SU-DHL-6 (cell line): ENCODE results near the gene ALK.

Experiments
- H2AFZ ChIP-seq: fragments of 200-600 bp; sonication (generic); 2 replicates; pipeline ENCODE4 v1.6.1; 2014; ENCODE audit warnings: low read depth, mild to moderate bottlenecking, moderate library complexity, mixed read lengths, antibody characterized with exemption, low read length; ENCODE audit not compliant: severe bottlenecking
- H3F3A ChIP-seq: fragments of 200-600 bp; shearing (Covaris generic); 2 replicates; pipeline ENCODE4 v1.6.0; 2016; ENCODE audit warnings: antibody characterized with exemption, mild to moderate bottlenecking; ENCODE audit not compliant: insufficient read depth
- H3K27ac ChIP-seq: fragments of 200-600 bp; sonication (generic); 2 replicates; pipeline ENCODE4 v1.5.1; 2016; ENCODE audit warnings: low read depth, mild to moderate bottlenecking, low read length, moderate library complexity, mixed read lengths
- H3K27me3 ChIP-seq: fragments of 200-600 bp; sonication (generic), shearing (Covaris generic); 2 replicates; pipeline ENCODE4 v1.6.0; 2014; ENCODE audit warnings: mild to moderate bottlenecking, low read length
- H3K36me3 ChIP-seq: fragments of 200-600 bp; sonication (generic); 2 replicates; pipeline ENCODE4 v1.6.1; 2014; ENCODE audit warnings: mild to moderate bottlenecking, low read length, mixed read lengths
- H3K4me2 ChIP-seq: fragments of 300-600, 200-600 bp; shearing (Covaris generic), sonication (generic); 2 replicates; pipeline ENCODE4 v1.6.0; 2014; ENCODE audit warnings: low read length, low read depth, mild to moderate bottlenecking; ENCODE audit not compliant: poor library complexity, severe bottlenecking
- H3K4me3 ChIP-seq: fragments of 200-600 bp; sonication (generic); 2 replicates; pipeline ENCODE4 v1.5.1; 2014; ENCODE audit warnings: antibody characterized with exemption, low read length, mild to moderate bottlenecking, mixed read lengths; ENCODE audit not compliant: insufficient read depth, poor library complexity, severe bottlenecking
- H3K79me2 ChIP-seq: fragments of 200-600 bp; sonication (generic); 2 replicates; pipeline ENCODE4 v1.6.1; 2014; ENCODE audit warnings: mild to moderate bottlenecking, low read length, moderate library complexity; ENCODE audit not compliant: insufficient read depth
- H3K9ac ChIP-seq: fragments of 200-600 bp; sonication (generic); 2 replicates; pipeline ENCODE4 v1.7.0; 2014; ENCODE audit warnings: mild to moderate bottlenecking, low read length
- H3K9me2 ChIP-seq: fragments of 200-600 bp; sonication (generic); replicated peaks from 2 replicates; pipeline ENCODE4 v1.6.1; 2014; ENCODE audit warnings: low read length; ENCODE audit not compliant: insufficient read depth
- H3K9me3 ChIP-seq: fragments of 200-600 bp; sonication (generic); 2 replicates; pipeline ENCODE4 v1.6.1; 2014; ENCODE audit warnings: low read length, mixed read lengths; ENCODE audit not compliant: insufficient read depth
- H4K20me1 ChIP-seq: fragments of 200-600 bp; sonication (generic); 2 replicates; pipeline ENCODE4 v1.6.1; 2014; ENCODE audit warnings: low read depth, mild to moderate bottlenecking, antibody characterized with exemption, low read length, moderate library complexity, mixed read lengths
- EZH2phosphoT487 ChIP-seq: fragments of 200-600 bp; sonication (generic), shearing (Covaris generic); conservative IDR thresholded peaks from 2 replicates; pipeline ENCODE4 v1.6.1; 2018; ENCODE audit warnings: mild to moderate bottlenecking, antibody characterized with exemption, low read length, moderate library complexity, mixed read lengths
- TF ChIP-seq, protein P1 (sequence below): fragments of 200-600 bp; sonication (generic); IDR thresholded peaks from one replicate; pipeline ENCODE4 v1.5.1; 2017; ENCODE audit warnings: antibody characterized with exemption, mild to moderate bottlenecking, low read length, moderate library complexity; ENCODE audit not compliant: insufficient read depth, poor library complexity, severe bottlenecking

The ALK gene

DNA sequence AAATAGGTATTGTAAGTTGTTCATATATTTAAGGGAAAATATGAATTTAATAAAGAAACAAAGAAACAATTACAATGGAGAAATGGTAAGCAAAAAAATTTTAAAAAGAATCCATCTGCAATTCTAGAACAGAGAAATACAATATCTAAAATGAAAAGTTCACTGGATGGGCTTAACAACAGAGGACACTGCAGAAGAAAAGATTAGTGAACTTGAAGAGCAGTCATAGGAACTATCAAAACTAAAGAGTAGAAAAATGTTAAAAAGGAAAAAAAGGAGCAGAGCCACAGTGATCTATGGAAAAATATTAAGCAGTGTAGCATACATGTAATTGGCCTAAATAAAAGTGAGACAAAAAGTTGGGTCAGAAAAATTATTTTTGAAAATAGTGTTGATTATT lies 83.5 kb downstream of the ALK start:
- no peaks in the 10 kb centered on the region for H3F3A ChIP-seq
- no peaks in the 10 kb centered on the region for H3K9me2 ChIP-seq
- no peak for TF ChIP-seq EZH2phosphoT487
- no peaks in the 10 kb centered on the region for H3K79me2 ChIP-seq
- no peaks in the 10 kb centered on the region for H3K36me3 ChIP-seq
- H3K27ac ChIP-seq = no peak overlapping the region
- H3K4me2 ChIP-seq = no peak overlapping the region
- no peak overlapping the region for H3K9ac ChIP-seq
- H3K4me3 ChIP-seq = no peak overlapping the region
- no peak overlapping the region for H2AFZ ChIP-seq
- H3K9me3 ChIP-seq = no peaks in the 10 kb centered on the region
- H4K20me1 ChIP-seq = no peaks in the 10 kb centered on the region
- H3K27me3 ChIP-seq = no peaks in the 10 kb centered on the region

- Histone ChIP-seq H3K9me2 (no peaks in the 10 kb centered on the region), H3K27me3 (no peaks in the 10 kb centered on the region), H3K4me3 (no peak overlapping the region), H3K9ac (no peak overlapping the region), H4K20me1 (no peaks in the 10 kb centered on the region), H3K36me3 (no peaks in the 10 kb centered on the region), H3K79me2 (no peaks in the 10 kb centered on the region), H3K9me3 (no peaks in the 10 kb centered on the region; the same call in 1 of the 2 replicates), H3K27ac (no peak overlapping the region), H3F3A (no peaks in the 10 kb centered on the region), H3K4me2 (no peak overlapping the region), H2AFZ (no peak overlapping the region)
- TF ChIP-seq, protein P1, sequence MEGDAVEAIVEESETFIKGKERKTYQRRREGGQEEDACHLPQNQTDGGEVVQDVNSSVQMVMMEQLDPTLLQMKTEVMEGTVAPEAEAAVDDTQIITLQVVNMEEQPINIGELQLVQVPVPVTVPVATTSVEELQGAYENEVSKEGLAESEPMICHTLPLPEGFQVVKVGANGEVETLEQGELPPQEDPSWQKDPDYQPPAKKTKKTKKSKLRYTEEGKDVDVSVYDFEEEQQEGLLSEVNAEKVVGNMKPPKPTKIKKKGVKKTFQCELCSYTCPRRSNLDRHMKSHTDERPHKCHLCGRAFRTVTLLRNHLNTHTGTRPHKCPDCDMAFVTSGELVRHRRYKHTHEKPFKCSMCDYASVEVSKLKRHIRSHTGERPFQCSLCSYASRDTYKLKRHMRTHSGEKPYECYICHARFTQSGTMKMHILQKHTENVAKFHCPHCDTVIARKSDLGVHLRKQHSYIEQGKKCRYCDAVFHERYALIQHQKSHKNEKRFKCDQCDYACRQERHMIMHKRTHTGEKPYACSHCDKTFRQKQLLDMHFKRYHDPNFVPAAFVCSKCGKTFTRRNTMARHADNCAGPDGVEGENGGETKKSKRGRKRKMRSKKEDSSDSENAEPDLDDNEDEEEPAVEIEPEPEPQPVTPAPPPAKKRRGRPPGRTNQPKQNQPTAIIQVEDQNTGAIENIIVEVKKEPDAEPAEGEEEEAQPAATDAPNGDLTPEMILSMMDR = no peak
- no peak for TF ChIP-seq EZH2phosphoT487
Measured at GRCh38 chr2:29834624-29835023, 86.8 kb downstream of the ALK start.

DNA sequence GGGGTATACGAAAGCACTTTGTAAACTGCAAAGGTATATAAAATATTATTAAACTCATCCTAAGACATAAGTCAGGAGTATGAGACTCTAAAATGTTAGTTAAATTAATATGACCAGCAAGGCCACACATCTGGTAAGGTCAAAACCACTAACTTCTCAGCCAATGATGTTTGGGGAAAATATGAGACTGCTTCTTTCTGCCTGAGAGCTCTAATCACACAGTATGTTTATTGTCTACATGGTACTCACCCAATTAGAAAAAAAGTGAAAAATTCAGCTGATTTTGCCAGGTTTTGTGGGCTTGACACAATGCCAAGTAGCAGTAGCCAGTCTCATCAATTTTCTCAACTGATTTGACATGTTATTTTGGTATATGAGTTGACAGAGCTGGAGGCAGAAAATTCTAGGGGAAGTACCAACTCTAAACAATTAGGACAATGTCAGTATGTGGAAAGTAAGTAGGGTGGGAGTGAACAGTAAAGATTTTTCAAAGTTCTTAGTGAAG lies 87.3 kb downstream of the ALK start:
- Histone ChIP-seq H2AFZ (no peak overlapping the region), H3K27me3 (no peaks in the 10 kb centered on the region), H3K4me2 (no peak overlapping the region), H3K9me2 (no peaks in the 10 kb centered on the region), H3K9ac (no peak overlapping the region), H3K36me3 (no peaks in the 10 kb centered on the region), H3F3A (no peaks in the 10 kb centered on the region), H3K79me2 (no peaks in the 10 kb centered on the region), H3K4me3 (no peak overlapping the region), H3K9me3 (no peaks in the 10 kb centered on the region; the same call in 1 of the 2 replicates), H3K27ac (no peak overlapping the region), H4K20me1 (no peaks in the 10 kb centered on the region)
- TF ChIP-seq EZH2phosphoT487 = no peak
- TF ChIP-seq, protein P1 = no peak

DNA sequence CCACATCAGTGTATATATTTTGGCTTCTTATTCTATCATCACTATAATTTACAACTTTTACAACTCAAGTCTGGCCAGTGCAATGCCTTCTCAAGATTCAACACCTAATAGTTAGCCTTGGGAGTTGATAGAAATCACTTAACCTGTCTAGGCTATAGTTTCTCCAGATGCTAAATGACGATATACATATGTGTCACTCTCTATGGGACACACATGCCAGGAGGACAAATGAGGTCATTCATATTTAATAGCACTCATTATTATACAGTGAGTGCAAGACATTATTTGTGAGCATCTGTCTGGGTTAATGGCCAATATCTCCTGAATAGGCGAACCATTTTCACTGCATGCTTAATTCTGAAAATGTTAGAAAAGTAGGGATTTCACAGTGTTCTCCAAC lies 89.8 kb downstream of the ALK start:
- Histone ChIP-seq H3F3A (no peaks in the 10 kb centered on the region), H3K9me3 (no peaks in the 10 kb centered on the region; the same call in 1 of the 2 replicates), H2AFZ (no peak overlapping the region), H3K79me2 (no peaks in the 10 kb centered on the region), H3K27ac (no peak overlapping the region), H3K9ac (no peak overlapping the region), H3K36me3 (no peaks in the 10 kb centered on the region), H3K4me3 (no peak overlapping the region), H3K4me2 (no peak overlapping the region), H3K9me2 (no peaks in the 10 kb centered on the region), H4K20me1 (no peaks in the 10 kb centered on the region), H3K27me3 (no peaks in the 10 kb centered on the region)
- no peak for TF ChIP-seq EZH2phosphoT487
- TF ChIP-seq, protein P1 = no peak
